HG03175 (cell line): ENCODE data around the gene AAGAB.

Experiments
- ATAC-seq: cut with Tn5 transposase; IDR thresholded peaks from one replicate; pipeline ENCODE4 v1.9.1; 2021; ENCODE audit warnings: mild to moderate bottlenecking, moderate library complexity; ENCODE audit not compliant: unreplicated experiment

The AAGAB gene

GRCh38 chr15:67174864-67175573, 79.4 kb downstream of the AAGAB start:
- ATAC-seq = no peak

- ATAC-seq = no peak
These were observed 80.0 kb downstream of the AAGAB start for GRCh38 chr15:67174446-67174845.

DNA sequence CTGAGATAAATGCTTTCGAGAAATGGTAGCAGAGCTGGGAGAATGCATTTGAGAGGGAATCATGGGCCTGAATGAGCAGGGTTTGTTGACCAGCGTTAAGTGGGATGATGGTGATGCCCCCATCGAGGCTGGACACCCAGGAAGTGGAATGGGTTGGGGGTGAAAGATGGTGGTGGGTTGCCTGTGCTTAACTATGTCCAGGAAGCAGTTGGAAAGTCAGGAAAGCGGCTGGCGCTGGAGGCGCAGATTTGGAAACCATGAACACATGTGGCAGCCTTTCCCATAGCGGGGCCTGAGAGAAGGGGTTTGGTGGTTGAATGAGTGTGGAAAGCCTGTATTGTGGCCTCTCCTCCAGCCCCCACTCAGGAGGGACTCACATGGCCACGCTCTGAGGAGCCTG, 80.7 kb downstream of the AAGAB start:
- ATAC-seq = no peak

DNA sequence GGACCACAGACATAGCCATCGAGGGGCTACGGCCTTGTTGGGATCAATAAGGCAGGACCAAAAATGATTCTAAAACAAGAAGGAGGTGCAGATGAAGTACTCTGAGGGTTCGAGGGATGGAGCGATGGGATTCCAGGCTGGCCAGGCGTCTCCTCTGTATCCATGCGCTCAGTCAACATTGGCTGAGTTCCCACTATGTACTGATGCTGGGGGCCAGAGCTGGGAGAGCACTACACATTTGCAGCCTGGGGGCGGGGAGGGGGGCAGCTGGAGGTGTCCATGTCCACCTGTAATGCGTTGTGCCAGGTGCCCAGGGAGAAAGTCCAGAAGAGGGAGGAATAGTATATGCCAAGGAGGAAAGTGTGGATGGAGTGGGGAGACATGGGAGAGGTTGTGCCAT, 81.5 kb downstream of the AAGAB start:
- ATAC-seq = no peak

DNA sequence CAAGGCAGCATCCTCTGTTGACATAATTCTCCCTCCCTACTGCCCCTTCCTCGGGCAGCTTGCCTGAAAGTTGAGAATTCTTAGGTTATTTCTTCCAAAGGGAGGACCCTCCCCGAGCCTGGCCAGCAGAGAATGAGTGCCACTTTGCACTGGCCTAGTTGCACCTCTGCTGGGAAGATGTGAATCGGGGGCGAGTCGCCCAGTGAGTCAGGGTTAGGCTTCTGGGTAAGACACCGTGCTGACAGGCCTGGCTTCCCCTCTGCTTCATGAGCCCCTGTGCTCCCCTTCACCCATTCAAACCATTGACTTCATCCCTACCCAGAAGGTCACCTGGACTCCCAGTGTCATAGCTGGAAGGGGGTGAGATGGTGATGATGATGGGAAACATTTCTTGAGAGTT, 82.3 kb downstream of the AAGAB start:
- no peak for ATAC-seq

DNA sequence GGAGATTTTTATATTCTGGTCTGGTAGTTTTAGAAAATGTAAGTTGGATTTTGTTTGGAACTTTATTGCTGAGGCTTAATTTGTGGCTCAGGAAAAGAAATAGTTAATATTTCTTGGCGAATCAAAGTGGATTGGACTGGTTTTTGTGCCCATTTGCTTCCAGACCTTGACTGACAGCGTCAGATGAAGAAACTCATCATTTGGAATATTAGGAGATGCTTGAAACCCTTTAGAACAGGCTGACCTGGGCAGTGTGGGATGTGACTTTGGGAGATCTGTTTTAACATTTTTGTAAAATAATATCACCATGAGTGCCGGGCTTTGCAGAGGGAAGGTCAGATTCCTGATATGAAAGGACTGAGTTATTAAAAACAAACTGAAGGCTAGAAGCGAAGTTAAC, 83.0 kb downstream of the AAGAB start:
- no peak for ATAC-seq

GRCh38 chr15:67170143-67170925, 84.1 kb downstream of the AAGAB start:
- ATAC-seq = no peak

DNA sequence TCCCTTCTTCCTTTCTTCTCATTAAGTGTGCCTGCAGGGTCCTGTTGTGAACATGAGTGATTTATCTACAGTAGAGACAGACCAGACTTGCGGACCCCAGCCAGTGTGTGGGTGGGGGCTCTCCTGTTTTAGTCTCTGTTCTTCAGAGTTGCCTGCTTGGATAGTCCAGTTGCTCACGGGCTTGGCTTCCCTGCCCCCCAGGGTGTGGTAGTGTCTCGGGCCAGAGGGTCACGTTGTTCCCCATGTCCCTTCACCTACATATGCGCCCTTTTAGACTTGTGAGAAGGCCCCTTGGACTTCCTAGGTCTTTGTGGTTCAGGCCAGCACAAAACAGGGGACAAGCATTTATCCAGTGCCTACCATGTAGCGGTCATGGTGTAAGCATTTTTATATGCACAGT, 85.8 kb downstream of the AAGAB start:
- ATAC-seq = no peak

GRCh38 chr15:67167091-67167490, 87.4 kb downstream of the AAGAB start:
- no peak for ATAC-seq

DNA sequence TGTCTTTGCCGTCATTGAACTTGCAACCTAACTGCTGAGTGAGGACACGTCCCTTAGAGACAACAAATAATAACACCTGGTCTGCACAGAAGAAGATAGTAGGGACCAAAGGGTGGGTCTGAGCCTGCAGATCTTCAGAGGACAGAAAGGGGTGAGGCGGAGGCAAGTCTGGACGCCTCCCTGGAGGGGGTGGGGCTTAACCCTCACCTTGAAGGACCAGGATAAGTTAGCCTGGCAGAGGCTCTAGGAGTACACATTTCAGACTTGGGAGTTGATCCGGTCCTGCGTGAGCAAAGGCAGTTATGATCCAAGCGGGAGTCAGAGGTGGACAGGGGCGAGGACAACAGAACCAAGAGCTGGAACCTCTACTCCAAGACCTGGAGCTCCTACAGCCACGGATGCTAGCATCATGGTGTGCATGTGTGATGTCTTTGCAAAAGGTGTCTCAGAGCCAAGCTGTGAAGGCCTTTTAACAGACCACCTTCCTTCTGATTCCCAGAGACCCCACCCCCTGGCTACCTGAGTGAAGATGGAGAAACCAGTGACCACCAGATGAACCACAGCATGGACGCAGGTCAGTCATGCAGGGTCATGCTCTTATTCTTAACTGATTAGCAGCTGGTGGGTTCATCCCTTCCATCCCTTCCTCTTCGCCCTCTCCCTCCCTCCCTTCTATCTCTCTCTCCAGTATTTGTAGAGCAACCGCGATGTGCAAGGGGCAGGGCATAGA, 88.0 kb downstream of the AAGAB start:
- ATAC-seq = no peak

GRCh38 chr15:67165254-67166253, 88.9 kb downstream of the AAGAB start:
- ATAC-seq = no peak

DNA sequence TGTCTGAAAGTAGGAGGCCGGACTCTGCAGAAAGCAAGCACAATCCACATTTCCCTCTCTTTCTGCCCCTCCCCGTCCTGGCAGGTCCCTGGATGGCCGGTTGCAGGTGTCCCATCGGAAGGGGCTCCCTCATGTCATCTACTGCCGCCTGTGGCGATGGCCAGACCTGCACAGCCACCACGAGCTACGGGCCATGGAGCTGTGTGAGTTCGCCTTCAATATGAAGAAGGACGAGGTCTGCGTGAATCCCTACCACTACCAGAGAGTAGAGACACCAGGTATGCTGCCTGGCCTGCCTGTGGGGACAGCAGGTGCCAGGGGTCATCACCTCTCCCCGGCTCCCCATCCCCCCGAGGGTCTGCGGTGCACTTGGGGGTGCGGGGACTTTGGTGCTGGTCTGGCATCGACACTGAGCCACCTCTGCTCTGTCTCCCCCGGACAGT, 89.6 kb downstream of the AAGAB start:
- ATAC-seq = no peak

DNA sequence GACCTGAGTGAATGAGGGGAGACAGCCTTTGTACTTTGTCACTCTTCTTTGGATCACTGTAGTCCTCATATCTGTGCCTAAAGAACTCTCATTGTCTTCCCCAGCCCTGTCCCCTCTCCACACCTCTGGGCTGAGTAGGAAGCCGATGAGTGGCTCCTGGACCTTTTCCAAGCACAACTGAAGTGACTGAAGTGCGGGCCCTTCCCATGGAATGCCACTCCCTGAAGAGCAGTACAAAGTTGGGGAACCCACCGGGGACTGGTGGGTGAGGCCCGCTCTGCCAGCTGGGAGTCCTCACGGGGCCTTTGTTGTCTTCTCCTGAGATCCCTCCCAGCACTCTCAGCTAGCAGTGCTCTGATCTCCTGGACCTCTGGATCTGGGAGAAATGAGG, 90.1 kb downstream of the AAGAB start:
- no peak for ATAC-seq

DNA sequence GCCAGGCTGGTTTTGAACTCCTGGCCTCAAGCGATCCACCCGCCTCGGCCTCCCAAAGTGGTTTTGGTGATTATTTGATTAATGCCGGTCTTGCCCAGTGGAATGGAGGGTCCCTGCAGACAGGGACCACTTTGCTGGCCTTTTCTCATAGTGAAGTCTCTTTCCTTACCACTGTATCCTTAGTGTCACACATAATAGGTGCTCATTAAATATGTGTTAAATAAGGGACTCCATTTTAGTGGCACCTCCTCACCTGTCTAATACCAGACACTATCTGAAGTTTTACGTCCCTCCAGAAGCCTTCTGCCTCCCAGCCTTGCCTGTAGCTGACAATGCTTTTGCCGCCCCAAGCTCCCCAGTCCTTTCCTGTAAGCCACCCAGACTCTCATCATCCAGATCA, 91.3 kb downstream of the AAGAB start:
- no peak for ATAC-seq

DNA sequence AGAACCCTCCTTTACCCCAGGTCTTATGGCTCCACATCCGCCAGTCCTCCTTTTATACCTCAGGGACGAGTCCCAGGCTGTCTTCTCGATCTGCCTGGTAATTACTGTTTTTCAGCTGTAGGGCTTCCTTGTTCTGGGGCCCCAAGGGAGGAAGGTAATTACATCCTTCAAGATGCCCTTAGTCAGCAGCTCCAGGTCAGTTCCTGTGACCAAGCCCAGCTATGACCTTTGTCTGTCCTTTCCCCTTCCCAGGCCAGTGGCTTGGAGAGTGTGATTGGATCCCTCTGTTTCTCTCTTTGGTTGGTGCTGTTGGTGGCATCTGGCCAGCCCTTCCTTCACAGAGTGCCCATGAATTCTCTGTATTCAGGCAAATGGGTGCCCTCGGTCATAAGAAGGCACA, 92.6 kb downstream of the AAGAB start:
- no peak for ATAC-seq

GRCh38 chr15:67161412-67161811, 93.0 kb downstream of the AAGAB start:
- ATAC-seq = no peak

DNA sequence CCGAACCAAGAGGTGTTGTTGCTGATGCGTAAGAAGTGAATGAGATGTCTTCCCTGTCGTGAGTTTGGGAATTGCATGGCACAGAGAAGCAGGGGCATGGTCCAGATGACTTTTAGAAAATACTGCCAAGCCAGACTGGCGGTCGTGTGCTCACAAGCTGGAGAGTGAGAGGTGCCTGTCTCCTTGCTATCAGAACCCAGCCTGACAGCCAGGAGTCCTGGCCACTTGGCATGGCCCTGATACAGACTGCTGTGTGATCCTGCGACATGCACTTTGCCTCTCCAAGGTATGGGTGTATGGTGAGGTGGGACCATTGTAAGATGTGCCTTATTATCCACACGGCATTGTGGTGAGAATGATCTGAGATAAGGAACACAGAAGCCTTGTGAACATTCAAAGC, 96.1 kb downstream of the AAGAB start:
- ATAC-seq = no peak

GRCh38 chr15:67157521-67158252, 96.8 kb downstream of the AAGAB start:
- no peak for ATAC-seq

- no peak for ATAC-seq
These were observed 97.6 kb downstream of the AAGAB start for GRCh38 chr15:67156834-67157233.

GRCh38 chr15:67156426-67156825, 98.0 kb downstream of the AAGAB start:
- no peak for ATAC-seq
